Umbilical cord (tissue), 1 donor: ENCODE results near the gene SLC22A13. TPM values are rescaled to one million over a fixed set of nuclear protein-coding genes. Genes with fewer than 3 reads are reported as not detected.

Experiments
- total RNA-seq: library from RNA; depleted of rRNA; stranded (reverse); fragments of >200 nt; gene quantifications from one replicate; pipeline ENCODE4 v1.2.3, GENCODE V29; 2014; ENCODE audit warnings: low replicate concordance; ENCODE audit not compliant: insufficient read depth

Gene SLC22A13
- total RNA-seq, 1 donor from 2014 or later: 0.48 TPM

Other genes with a start within 250 kb of the SLC22A13 start
- gene PLCD1, start 236.2 kb upstream of the SLC22A13 start, total RNA-seq: 31.1 TPM
- 0.24 TPM for gene DLEC1, start 226.6 kb upstream of the SLC22A13 start, total RNA-seq
- gene ACAA1, start 128.7 kb upstream of the SLC22A13 start, total RNA-seq: 24.6 TPM
- gene MYD88, start 127.2 kb upstream of the SLC22A13 start, total RNA-seq: 16.4 TPM
- 56.6 TPM for gene OXSR1, start 100.3 kb upstream of the SLC22A13 start, total RNA-seq
- 0.96 TPM for gene SLC22A14, start 16.5 kb downstream of the SLC22A13 start, total RNA-seq
- gene XYLB, start 81.0 kb downstream of the SLC22A13 start, total RNA-seq: 1.4 TPM
- gene ACVR2B, start 188.1 kb downstream of the SLC22A13 start, total RNA-seq: 10.6 TPM
- gene EXOG, start 230.5 kb downstream of the SLC22A13 start, total RNA-seq: 19.5 TPM